Embryonic facial prominence (tissue), 1 donor: ENCODE measurements around the gene BANF2.

Experiments used
- DNase-seq: peaks from one replicate; pipeline ENCODE4 v3.0.0-alpha.2; 2016; ENCODE audit errors: extremely low spot score

Gene BANF2

DNA sequence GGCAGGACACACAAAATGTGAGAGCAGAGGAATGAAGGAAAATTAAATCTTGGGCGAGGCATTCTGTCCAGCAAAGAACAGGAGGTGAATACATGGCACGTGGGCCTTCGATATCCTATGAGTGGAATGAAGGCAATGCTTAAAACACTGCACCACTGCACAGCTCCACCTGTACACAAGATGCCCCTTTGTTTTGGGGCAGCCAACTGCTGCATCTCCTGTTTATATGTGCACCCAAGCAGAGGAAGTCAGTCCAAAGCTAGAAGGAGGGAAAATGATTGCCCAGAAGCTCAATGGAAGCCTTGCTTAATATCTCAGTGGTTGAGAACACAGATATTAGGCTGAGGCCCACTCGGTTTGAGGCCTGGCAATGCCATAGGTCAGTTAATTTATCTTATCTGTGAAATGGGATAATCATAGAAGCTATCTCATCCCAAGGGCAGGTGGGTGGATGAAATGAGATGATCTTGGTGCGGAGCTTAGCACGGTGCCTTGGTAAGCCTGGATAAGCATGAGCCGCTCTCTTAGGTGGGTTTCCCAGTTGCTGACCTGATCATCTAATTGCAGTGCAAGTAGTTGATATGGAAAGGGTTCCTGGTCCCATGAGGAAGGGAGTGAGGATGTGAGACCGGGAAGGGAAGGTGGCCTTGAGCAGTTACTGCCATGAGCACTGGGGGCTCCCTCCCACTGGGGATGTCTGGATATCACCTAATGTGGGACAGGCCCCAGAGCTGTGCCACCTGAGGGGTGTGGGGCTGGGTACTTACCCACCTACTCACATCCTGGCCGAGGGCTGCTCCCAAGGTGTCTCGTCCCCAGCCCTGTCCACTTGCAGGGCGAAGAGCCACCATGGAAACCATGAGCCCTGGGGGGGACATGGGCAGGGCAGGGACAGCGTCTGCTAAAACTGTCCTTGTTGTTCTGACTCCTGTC lies 9.9 kb downstream of the BANF2 start:
- no peak for DNase-seq

- no peak for DNase-seq
These were observed 10.9 kb downstream of the BANF2 start for GRCh38 chr20:17710379-17711266.

DNA sequence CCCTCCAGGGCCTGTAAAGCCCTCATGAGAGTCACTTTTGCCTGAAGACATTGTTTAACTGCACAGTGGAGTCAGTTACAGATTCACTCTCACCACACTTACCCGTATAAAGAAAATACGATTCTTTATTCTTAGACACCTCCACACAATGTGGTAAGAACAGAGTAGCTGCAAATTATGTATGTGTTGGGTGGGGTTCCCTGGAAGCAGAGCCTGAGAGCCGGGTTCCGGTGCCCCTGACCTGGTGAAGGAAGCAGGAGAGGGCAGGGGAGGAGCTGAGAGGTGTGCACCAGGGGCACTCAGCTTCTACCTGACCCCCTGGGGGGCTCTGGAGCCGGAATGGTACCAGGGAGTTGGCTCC lies 11.5 kb downstream of the BANF2 start:
- DNase-seq: no peak

DNA sequence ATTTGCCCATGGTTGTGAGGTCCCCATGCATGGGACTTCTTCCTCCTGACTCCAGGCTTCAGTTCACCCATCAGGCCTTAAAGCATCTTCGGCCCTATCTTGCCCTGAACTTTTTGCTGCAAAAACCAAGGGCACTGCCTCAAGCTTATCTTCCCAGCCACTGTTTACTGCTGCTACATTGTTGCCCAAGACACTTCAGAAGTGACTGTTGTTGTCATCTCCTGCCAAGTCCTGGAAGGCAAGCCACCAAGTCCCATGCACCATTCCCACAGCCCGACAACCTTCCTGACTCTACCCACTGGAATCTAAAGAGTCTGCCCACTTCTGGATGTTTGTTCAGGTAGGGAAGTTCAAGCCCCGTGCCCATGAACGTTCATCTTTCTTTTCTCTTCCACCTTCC lies 12.4 kb downstream of the BANF2 start:
- no peak for DNase-seq

GRCh38 chr20:17712708-17713107 lies 12.9 kb downstream of the BANF2 start:
- DNase-seq: no peak

- no peak for DNase-seq
These were observed 14.8 kb downstream of the BANF2 start for GRCh38 chr20:17714597-17714996.

DNA sequence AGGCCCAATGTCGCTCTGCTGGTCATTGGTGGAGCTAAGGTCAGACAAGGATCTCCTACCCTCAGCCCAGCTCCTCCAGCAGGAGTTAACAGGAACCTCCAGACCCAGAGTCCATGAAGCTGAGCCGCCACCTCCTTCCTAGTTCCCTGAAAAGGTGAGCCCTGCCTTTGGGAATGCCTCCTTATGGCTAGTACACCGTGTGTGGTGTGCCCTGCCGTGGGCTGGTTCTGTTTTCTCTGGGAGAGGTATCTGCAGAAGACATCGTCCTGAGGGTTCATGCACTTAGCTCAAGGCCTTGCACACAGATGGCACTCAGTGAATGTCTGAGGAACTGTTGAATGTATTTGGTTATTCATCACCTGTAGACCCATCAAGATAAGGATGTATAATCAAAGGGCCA lies 15.3 kb downstream of the BANF2 start:
- DNase-seq: no peak

- DNase-seq: no peak
These were observed 16.6 kb downstream of the BANF2 start for GRCh38 chr20:17716331-17716730.

DNA sequence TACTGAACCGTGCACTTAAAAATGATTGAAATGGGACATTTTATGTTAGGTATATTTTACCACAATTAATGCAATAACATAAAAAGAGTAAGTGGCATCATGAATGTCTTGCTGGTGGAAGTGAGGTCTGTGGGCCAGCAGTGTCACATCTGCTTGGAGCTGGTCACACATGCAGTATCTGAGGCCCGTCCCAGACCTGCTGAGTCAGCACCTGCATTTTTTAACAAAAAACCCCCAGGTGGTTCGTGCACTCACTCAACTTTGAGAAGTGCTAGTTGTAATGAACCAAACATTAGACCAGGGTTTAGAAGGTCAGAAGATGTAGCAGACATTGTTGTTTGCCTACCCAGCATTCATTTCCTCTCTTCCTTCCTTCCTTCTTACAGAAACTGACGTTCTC lies 21.0 kb downstream of the BANF2 start:
- DNase-seq: no peak

DNA sequence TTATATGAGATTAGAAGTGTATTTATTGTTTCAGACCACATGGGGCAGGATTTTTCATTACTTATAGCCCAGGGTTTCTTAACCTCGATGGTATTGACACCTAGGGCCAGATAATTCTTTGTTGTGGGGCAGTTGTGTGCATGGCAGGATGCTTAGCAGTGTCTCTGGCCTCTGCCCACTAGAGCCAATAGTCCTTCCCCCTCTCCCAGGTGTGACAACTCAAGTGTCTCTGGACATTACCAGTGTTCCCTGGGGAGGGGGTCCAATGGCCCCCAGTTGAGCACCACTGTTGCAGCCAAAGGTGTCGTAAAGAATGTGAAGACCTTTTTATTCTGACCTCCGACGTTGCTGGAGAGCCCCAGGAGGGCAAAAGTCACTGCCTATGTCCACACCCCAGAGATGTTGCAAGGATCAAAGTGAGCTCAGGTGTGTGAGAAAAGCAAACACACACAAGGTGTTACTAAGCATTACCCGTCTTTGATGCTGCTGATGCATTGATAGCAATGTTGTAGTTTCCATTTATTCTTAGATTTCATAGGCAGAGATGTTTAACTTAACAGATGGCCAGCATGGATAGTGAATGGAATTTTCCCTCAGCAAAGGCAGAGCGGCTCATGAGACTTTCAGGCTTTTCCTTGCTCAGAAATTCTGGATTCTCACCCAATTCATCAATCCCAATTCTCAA lies 22.2 kb downstream of the BANF2 start:
- no peak for DNase-seq

DNA sequence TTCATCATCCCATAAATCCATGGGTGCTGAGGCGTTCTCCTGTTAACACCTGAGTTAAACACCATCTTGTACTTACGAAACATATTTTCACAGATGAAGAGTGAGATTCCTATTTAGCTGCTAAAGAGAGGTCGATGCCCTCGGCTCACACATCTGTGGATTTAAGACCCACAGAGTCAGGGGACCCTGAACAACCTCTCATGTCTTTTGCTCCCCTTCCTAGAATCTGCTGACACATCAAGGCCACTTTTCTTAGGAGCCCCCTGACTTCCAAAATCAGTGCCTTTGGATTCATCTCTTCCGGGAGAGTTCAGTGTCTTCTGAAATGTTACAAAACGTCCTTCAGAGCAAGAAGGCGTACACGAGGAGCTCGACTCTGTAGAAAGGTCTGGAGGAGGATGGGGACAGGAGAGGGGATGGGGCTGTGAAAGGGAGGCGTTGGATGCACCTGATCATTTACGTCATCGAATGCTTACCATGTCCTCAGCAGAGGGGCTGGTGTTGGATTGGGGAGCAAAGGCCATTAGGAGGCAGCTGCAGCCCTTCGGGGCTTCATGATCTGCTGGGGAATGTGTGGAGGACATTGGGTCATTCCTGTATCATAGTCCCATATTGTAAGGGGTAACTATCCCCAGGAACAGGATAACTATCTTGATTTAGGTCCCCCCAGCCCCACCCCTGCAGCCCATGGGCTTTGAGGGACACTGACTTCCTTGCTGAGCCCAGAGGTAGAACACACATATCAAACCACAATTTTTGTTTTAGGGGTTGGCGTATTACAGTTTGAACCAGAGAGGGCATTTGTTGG lies 22.9 kb downstream of the BANF2 start:
- DNase-seq: no peak

GRCh38 chr20:17723301-17723691 lies 23.5 kb downstream of the BANF2 start:
- no peak for DNase-seq

DNA sequence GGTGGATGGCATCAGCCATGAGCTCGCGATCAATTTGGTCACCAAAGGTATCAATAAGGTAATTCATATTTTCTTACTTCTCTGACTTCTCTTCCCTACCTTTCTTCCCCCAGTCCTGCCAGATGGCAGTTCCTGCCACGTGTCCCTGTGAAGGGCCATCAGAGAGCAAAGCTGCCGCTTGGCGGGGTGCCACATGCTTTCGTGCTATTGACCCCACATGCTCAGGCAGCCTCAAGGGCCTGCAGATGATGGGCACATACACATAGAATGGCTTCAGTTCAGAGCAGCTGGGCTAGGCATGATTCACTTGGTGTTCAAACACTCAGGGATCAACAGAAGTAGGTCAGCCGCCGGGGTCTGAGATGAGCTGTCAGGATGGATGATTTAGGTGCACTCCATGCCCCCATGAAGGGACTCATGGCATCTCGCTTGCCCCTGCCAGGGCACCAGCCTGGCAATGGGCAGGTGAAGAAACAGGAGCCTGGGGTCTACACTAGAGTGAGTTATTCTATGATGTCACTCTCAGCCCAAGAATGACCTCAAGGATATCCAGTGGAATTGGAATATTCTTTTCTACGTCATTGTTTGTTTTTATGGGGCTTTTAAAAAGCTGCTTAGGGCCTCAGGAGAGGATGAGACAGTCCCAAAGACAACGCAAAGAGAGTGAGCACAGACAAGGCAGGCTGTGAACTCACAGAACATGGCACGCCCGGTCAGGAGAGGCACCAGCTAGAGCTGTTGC lies 25.5 kb downstream of the BANF2 start:
- DNase-seq: no peak

GRCh38 chr20:17726902-17727301 lies 27.1 kb downstream of the BANF2 start:
- no peak for DNase-seq

- no peak for DNase-seq
These were observed 27.6 kb downstream of the BANF2 start for GRCh38 chr20:17727351-17727750.

- DNase-seq: no peak
These were observed 28.3 kb downstream of the BANF2 start for GRCh38 chr20:17728074-17728473.

- no peak for DNase-seq
These were observed 30.3 kb downstream of the BANF2 start for GRCh38 chr20:17730071-17730470.

DNA sequence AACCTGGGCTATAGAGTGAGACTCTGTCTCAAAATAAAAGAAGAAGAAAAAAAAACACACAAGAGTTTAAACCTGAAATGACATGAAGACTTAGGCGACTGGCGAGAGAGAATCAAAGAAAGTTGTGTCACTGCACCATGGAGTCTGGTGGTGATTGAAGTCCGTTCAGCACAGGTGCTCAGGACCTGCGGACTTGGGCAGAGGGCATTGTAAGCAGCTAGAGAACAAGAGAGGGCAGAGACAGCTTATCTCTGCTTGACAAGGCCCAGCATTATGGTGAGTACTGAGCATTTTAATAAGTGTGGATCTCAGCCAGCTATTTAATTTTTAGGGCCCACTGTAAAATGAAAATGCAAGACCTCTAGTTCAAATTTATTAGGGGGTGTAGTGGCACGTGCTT lies 31.5 kb downstream of the BANF2 start:
- no peak for DNase-seq

- DNase-seq: no peak
These were observed 33.2 kb downstream of the BANF2 start for GRCh38 chr20:17732907-17733521.

GRCh38 chr20:17733767-17734304 lies 34.1 kb downstream of the BANF2 start:
- no peak for DNase-seq
